Nephron (organoid): ENCODE results near the gene HDAC4.

Source experiments
- H3K27ac Mint-ChIP-seq, 3 experiments: 2 replicates each; pipeline ENCODE4 v1.8.0; 2020; ENCODE audit warnings: mixed read lengths in 3 of 3, mild to moderate bottlenecking in 2 of 3, moderate library complexity in 1 of 3
- H3K27me3 Mint-ChIP-seq: 2 replicates; pipeline ENCODE4 v1.8.0; 2021; ENCODE audit warnings: low read depth, mild to moderate bottlenecking, moderate library complexity, mixed read lengths
- H3K36me3 Mint-ChIP-seq: 2 replicates; pipeline ENCODE4 v1.8.0; 2020; ENCODE audit warnings: low read depth, mixed read lengths
- H3K4me1 Mint-ChIP-seq: 2 replicates; pipeline ENCODE4 v1.8.0; 2020; ENCODE audit warnings: mixed read lengths
- H3K4me3 Mint-ChIP-seq, 3 experiments: 2 replicates each; pipeline ENCODE4 v1.8.0; 2020; ENCODE audit warnings: mild to moderate bottlenecking in 3 of 3, mixed read lengths in 3 of 3, moderate library complexity in 2 of 3
- H3K9me3 Mint-ChIP-seq: 2 replicates; pipeline ENCODE4 v1.8.0; 2020; ENCODE audit warnings: mixed read lengths
- CTCF ChIP-seq, 3 experiments: fragments of 200-600 bp; sonication (generic); IDR thresholded peaks; one replicate each; pipeline ENCODE4 v1.5.0; 2021; ENCODE audit warnings: antibody characterized with exemption in 3 of 3; ENCODE audit not compliant: unreplicated experiment in 3 of 3

Gene HDAC4

GRCh38 chr2:239171643-239172042, 229.2 kb downstream of the HDAC4 start:
- Mint-ChIP-seq H3K4me3 (no peak overlapping the region), H3K4me1 (peaks cover 8% of the 10 kb centered on the region), H3K36me3 (peaks cover 74% of the 10 kb centered on the region), H3K27ac (no peak overlapping the region), H3K9me3 (peaks cover 45% of the 10 kb centered on the region), H3K27me3 (no peaks in the 10 kb centered on the region)
- no peak for TF ChIP-seq CTCF (IDR thresholded peaks at IDR 0.05; ENCODE audit: unreplicated experiment in 3 of 3)

DNA sequence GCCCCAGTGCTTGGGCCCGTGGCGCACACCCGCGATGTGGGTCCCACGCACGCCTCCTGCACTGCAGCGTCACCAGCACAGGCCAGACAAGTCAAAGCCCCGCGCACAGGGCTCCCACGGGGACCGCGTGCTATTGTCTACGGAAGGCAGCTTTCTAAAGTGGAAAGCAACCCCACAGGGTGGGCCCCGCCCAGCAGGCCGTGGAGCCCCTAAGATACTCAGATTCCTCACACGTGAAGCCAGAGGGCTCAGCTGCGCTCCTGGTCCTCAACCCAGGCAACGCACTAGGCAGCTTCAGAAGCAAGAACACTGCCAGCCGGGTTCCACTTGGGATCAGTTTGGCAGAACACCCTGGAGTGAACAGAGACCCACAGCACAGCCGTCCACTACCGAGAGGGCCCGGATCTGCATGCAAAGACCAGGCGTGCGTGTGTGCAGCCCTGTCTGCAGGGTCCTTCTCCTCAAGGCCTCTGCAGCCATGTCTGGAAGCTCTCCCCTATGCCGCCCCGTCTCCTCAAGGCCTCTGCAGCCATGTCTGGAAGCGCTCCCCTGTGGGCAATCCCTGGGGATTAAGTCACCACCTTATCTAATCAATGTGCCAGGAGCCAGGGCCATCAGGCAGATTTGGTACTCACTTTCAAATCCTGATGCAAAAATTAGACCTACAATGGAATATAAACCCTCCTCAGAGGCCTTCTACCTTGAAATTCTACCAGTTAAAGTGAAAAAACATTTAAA, 231.3 kb downstream of the HDAC4 start:
- H3K4me3 Mint-ChIP-seq: no peak overlapping the region
- H3K27ac Mint-ChIP-seq: no peak overlapping the region
- H3K36me3 Mint-ChIP-seq: peaks cover 58% of the 10 kb centered on the region
- peaks cover 11% of the 10 kb centered on the region for H3K4me1 Mint-ChIP-seq
- no peaks in the 10 kb centered on the region for H3K27me3 Mint-ChIP-seq
- TF ChIP-seq CTCF (IDR thresholded peaks at IDR 0.05; ENCODE audit: unreplicated experiment in 3 of 3): no peak
- peaks cover 34% of the 10 kb centered on the region for H3K9me3 Mint-ChIP-seq

DNA sequence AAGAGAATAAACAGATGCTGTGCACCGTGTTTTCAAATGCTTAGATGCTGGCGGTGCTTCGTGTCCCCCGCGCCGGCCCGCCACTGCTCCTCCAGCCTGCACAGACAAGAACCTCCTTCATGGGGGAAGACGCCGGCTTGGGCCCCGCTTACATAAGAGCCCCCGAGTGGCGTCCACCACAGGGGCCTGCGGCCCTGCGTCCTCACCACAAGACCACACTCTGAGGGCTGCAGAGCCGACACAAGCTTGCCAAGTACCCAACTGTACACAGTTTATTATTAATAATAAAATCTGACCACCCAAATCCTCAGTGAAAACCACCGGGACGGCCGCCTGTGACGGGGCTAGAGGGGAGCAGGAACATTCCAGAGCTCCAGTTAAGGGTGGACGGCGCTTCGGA, 232.2 kb downstream of the HDAC4 start:
- Mint-ChIP-seq H3K4me3 (no peak overlapping the region), H3K27me3 (no peaks in the 10 kb centered on the region), H3K36me3 (peaks cover 49% of the 10 kb centered on the region), H3K9me3 (peaks cover 27% of the 10 kb centered on the region), H3K4me1 (peaks cover 11% of the 10 kb centered on the region), H3K27ac (no peak overlapping the region)
- TF ChIP-seq CTCF (IDR thresholded peaks at IDR 0.05; ENCODE audit: unreplicated experiment in 3 of 3): no peak

- no peak overlapping the region for H3K4me3 Mint-ChIP-seq
- no peaks in the 10 kb centered on the region for H3K27me3 Mint-ChIP-seq
- peaks cover 42% of the 10 kb centered on the region for H3K36me3 Mint-ChIP-seq
- H3K27ac Mint-ChIP-seq: no peak overlapping the region
- no peak for TF ChIP-seq CTCF (IDR thresholded peaks at IDR 0.05; ENCODE audit: unreplicated experiment in 3 of 3)
- H3K4me1 Mint-ChIP-seq: peaks cover 11% of the 10 kb centered on the region
- peaks cover 20% of the 10 kb centered on the region for H3K9me3 Mint-ChIP-seq
Observed at GRCh38 chr2:239167766-239168444, 232.9 kb downstream of the HDAC4 start.

DNA sequence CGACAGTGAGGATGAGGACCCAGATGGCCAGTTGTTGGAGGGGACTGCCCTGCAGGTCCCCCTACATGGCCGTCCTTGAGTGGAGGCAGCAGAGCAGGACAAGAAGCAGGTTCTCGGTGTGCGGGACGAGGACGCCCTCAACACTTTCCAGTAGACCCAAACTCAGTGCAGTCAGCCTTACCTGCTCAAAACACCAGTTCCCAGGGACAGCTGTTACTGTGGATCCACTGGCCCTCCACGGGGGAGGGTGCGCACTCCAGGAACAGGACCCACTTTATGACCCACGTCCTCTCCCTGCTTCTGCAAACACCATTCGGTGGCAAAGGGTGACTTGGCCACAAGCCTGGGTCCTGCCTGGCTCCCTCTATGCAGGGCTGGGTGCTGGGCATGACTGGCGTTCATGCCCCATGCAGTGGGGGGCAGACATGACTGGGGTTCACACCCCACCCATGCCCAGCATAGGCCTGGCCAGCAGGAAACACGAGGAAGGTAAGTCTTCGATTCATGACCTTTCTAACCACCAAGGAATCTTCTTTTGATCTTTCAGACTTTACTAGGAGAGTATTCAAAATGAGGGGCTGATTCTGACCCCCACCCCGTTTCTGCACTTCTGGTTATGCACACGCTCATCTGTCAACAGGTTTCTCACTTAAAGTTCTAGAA, 233.7 kb downstream of the HDAC4 start:
- H3K4me1 Mint-ChIP-seq: peaks cover 11% of the 10 kb centered on the region
- no peak for TF ChIP-seq CTCF (IDR thresholded peaks at IDR 0.05; ENCODE audit: unreplicated experiment in 3 of 3)
- H3K27me3 Mint-ChIP-seq: no peaks in the 10 kb centered on the region
- no peak overlapping the region for H3K4me3 Mint-ChIP-seq
- H3K9me3 Mint-ChIP-seq: peaks cover 14% of the 10 kb centered on the region
- H3K36me3 Mint-ChIP-seq: peaks cover 40% of the 10 kb centered on the region
- no peak overlapping the region for H3K27ac Mint-ChIP-seq
